ENCODE results near the gene IP6K2. TPM values are rescaled to one million over a fixed set of nuclear protein-coding genes. Genes with fewer than 3 reads are reported as not detected.

IP6K2 gene
- total and polyA plus RNA-seq, 2 of the 13 experiments (the other 11 are each of a cell fraction or from before 2014, with no cell fraction given), result 85.5 to 112 TPM

DNA sequence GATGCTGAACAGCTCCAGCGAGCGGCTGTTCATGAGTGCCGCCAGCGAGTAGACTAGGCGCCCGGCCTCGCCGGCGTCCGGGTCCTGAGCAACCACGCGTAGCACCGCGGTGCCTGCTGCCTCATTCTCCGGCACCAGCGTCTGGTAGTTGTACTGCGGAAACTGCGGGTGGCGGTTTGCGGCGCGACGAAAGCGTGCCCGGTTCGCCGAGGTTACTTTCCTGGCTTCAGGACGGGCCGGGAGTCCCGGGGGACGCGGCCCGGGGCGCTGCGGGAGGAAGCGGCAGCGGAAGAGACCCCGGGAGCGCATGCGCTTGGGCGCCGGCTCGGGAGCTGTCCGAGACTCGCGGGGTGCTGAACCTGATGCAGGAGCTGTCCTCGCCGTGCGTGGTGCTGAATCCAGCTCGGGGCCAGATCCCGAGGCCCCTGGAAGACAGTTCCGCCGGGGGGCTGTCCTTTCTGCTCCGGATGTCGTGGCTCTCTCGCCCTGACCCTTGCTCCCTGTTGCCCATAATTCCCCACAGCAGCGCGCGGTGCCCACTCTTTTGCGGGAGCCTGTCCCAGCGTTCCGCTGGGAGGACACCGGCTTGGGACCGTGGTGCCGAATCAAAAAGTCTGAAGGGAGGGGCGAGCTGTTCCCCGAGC lies 55.4 kb downstream of the IP6K2 start (continued):
- TF ChIP-seq ETV6 (CRISPR knock-in tag; conservative IDR thresholded peaks at IDR 0.05) (peak; percentile 100), NR2C2 (CRISPR knock-in tag; IDR thresholded peaks at IDR 0.05; ENCODE audit: borderline replicate concordance) (peak; percentile 87), ZNF747 (CRISPR knock-in tag; IDR thresholded peaks at IDR 0.05; ENCODE audit: borderline replicate concordance) (peak; percentile 100), BORCS8-MEF2B (CRISPR knock-in tag; IDR thresholded peaks at IDR 0.05) (peak; percentile 100), JDP2 (CRISPR knock-in tag; IDR thresholded peaks at IDR 0.05; ENCODE audit: borderline replicate concordance) (peak; percentile 99), FOXC1 (CRISPR knock-in tag; IDR thresholded peaks at IDR 0.05; ENCODE audit: borderline replicate concordance) (peak; percentile 100), GPN1 (CRISPR knock-in tag; IDR thresholded peaks at IDR 0.05; ENCODE audit: borderline replicate concordance) (peak; percentile 99), HDAC6 (IDR thresholded peaks at IDR 0.05; ENCODE audit: low read depth, low read length) (no peak), KAT2B (IDR thresholded peaks at IDR 0.05; ENCODE audit: borderline replicate concordance, low read depth, low read length) (no peak), BCL6 (CRISPR knock-in tag; IDR thresholded peaks at IDR 0.05) (peak; percentile 96), CBX2 (IDR thresholded peaks at IDR 0.05; ENCODE audit: low read depth, low read length) (no peak), CBX2 (CRISPR knock-in tag; IDR thresholded peaks at IDR 0.05; ENCODE audit: low read depth) (peak; percentile 97; the same call in 1 of the 2 replicates), PITX1 (CRISPR knock-in tag; IDR thresholded peaks at IDR 0.05) (peak; percentile 99), ZNF160 (CRISPR knock-in tag; IDR thresholded peaks at IDR 0.05) (peak; percentile 100), TAF15 (IDR thresholded peaks at IDR 0.05; ENCODE audit: low read depth, low read length, poor library complexity, severe bottlenecking) (peak; percentile 63), ZNF790 (CRISPR knock-in tag; IDR thresholded peaks at IDR 0.05; ENCODE audit: borderline replicate concordance) (peak; percentile 100), ZSCAN31 (CRISPR knock-in tag; IDR thresholded peaks at IDR 0.05; ENCODE audit: low read depth) (peak; percentile 100), ZNF3 (CRISPR knock-in tag; IDR thresholded peaks at IDR 0.05) (peak; percentile 99), CENPX (CRISPR knock-in tag; IDR thresholded peaks at IDR 0.05) (peak; percentile 97)
- TF ChIP-seq, protein P1, sequence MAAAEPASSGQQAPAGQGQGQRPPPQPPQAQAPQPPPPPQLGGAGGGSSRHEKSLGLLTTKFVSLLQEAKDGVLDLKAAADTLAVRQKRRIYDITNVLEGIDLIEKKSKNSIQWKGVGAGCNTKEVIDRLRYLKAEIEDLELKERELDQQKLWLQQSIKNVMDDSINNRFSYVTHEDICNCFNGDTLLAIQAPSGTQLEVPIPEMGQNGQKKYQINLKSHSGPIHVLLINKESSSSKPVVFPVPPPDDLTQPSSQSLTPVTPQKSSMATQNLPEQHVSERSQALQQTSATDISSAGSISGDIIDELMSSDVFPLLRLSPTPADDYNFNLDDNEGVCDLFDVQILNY (CRISPR knock-in tag; conservative IDR thresholded peaks at IDR 0.05), result peak; percentile 99
- TF ChIP-seq, protein P2, sequence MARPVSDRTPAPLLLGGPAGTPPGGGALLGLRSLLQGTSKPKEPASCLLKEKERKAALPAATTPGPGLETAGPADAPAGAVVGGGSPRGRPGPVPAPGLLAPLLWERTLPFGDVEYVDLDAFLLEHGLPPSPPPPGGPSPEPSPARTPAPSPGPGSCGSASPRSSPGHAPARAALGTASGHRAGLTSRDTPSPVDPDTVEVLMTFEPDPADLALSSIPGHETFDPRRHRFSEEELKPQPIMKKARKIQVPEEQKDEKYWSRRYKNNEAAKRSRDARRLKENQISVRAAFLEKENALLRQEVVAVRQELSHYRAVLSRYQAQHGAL (CRISPR knock-in tag; IDR thresholded peaks at IDR 0.05; ENCODE audit: not compliant biosample characterization), result peak; percentile 100
- TF ChIP-seq, protein P3, sequence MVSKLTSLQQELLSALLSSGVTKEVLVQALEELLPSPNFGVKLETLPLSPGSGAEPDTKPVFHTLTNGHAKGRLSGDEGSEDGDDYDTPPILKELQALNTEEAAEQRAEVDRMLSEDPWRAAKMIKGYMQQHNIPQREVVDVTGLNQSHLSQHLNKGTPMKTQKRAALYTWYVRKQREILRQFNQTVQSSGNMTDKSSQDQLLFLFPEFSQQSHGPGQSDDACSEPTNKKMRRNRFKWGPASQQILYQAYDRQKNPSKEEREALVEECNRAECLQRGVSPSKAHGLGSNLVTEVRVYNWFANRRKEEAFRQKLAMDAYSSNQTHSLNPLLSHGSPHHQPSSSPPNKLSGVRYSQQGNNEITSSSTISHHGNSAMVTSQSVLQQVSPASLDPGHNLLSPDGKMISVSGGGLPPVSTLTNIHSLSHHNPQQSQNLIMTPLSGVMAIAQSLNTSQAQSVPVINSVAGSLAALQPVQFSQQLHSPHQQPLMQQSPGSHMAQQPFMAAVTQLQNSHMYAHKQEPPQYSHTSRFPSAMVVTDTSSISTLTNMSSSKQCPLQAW (CRISPR knock-in tag; IDR thresholded peaks at IDR 0.05), result peak; percentile 90; the same call in 1 of the 2 replicates
- TF ChIP-seq, protein P4, sequence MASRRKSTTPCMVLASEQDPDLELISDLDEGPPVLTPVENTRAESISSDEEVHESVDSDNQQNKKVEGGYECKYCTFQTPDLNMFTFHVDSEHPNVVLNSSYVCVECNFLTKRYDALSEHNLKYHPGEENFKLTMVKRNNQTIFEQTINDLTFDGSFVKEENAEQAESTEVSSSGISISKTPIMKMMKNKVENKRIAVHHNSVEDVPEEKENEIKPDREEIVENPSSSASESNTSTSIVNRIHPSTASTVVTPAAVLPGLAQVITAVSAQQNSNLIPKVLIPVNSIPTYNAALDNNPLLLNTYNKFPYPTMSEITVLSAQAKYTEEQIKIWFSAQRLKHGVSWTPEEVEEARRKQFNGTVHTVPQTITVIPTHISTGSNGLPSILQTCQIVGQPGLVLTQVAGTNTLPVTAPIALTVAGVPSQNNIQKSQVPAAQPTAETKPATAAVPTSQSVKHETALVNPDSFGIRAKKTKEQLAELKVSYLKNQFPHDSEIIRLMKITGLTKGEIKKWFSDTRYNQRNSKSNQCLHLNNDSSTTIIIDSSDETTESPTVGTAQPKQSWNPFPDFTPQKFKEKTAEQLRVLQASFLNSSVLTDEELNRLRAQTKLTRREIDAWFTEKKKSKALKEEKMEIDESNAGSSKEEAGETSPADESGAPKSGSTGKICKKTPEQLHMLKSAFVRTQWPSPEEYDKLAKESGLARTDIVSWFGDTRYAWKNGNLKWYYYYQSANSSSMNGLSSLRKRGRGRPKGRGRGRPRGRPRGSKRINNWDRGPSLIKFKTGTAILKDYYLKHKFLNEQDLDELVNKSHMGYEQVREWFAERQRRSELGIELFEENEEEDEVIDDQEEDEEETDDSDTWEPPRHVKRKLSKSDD (CRISPR knock-in tag; IDR thresholded peaks at IDR 0.05; ENCODE audit: low read depth), result peak; percentile 99

Data from HepG2 (cell line).